ENCODE measurements around the gene FBXL4. TPM values are rescaled to one million over a fixed set of nuclear protein-coding genes. Genes with fewer than 3 reads are reported as not detected.

The FBXL4 gene
- total and polyA plus RNA-seq, 10 of the 15 experiments (the other 5 are each of a cell fraction or from before 2014, with no cell fraction given), result 2.9 to 16.9 (median 7.2) TPM

- no peak for TF ChIP-seq REST (IDR thresholded peaks at IDR 0.05; ENCODE audit: low read depth, low read length)
- no peak for TF ChIP-seq NFIC (IDR thresholded peaks at IDR 0.05; ENCODE audit: low read depth, low read length)
- TF ChIP-seq HDAC6 (IDR thresholded peaks at IDR 0.05; ENCODE audit: unreplicated experiment), result no peak
- TF ChIP-seq TCF7 (IDR thresholded peaks at IDR 0.05; ENCODE audit: borderline replicate concordance), result no peak
- no peak for TF ChIP-seq POLR2AphosphoS5 (IDR thresholded peaks at IDR 0.05; ENCODE audit: low read length)
- no peak for TF ChIP-seq RBBP5 (conservative IDR thresholded peaks at IDR 0.05)
Observed at GRCh38 chr6:98958776-98959175, 11.0 kb upstream of the FBXL4 start (continued).

GRCh38 chr6:98957450-98957849 lies 9.7 kb upstream of the FBXL4 start:
- H3K9ac ChIP-seq (ENCODE audit: control insufficient read depth, insufficient read depth, low read length), result no peak overlapping the region
- no TSS peak for BruUV-seq (replicated peaks)
- CTCF ChIA-PET, result interaction anchor here (1.0 kb wide), 1 partner anchor 34 kb away, joined by 3 read pairs; no protein-coding TSS in a partner anchor
- H3K4me1 ChIP-seq (ENCODE audit: control insufficient read depth, insufficient read depth, low read length), result no peaks in the 10 kb centered on the region
- no peak for TF ChIP-seq SREBF1 (IDR thresholded peaks at IDR 0.05; ENCODE audit: low read length)
- TF ChIP-seq MTA2 (IDR thresholded peaks at IDR 0.05; ENCODE audit: low read depth), result no peak
- no peak for TF ChIP-seq RCOR1 (conservative IDR thresholded peaks at IDR 0.05; ENCODE audit: low read depth, low read length)
- TF ChIP-seq BCL11A (IDR thresholded peaks at IDR 0.05; ENCODE audit: low read depth, low read length), result no peak
- no peak for TF ChIP-seq SMAD5 (IDR thresholded peaks at IDR 0.05; ENCODE audit: low read depth)
- DNase-seq (ENCODE audit: low read depth, low spot score) (no peak), FAIRE-seq (no peak), ATAC-seq (no peak)
- POLR2A ChIA-PET, result no interaction called here
- H3K4me2 ChIP-seq (ENCODE audit: control insufficient read depth, insufficient read depth), result no peak overlapping the region
- no peak overlapping the region for H3K27ac ChIP-seq (ENCODE audit: control insufficient read depth, insufficient read depth)
- H3K79me2 ChIP-seq (ENCODE audit: control insufficient read depth, insufficient read depth, low read length), result no peaks in the 10 kb centered on the region
- RAD21 ChIA-PET (ENCODE audit: unreplicated experiment), result no interaction called here
- H3K4me3 ChIP-seq, result no peak overlapping the region
- H4K20me1 ChIP-seq (ENCODE audit: control insufficient read depth, insufficient read depth), result no peaks in the 10 kb centered on the region
- intact Hi-C loops (cut with micrococcal nuclease; ENCODE audit: unreplicated experiment), result no loop called here
- no peaks in the 10 kb centered on the region; a peak in 1 of 4 replicates for H3K27me3 ChIP-seq (replicated peaks in 1 of 2; ENCODE audit: control insufficient read depth in 2 of 2, insufficient read depth in 2 of 2, low read length in 1 of 2)
- WGBS (ENCODE audit: insufficient coverage, insufficient replicate concordance, low lambda C conversion rate, missing lambda C conversion rate), result 39% methylated on average over 3 of the region's 3 CpGs
- in situ Hi-C loops (cut with MboI), result no loop called here
- SMC1A ChIA-PET (ENCODE audit: uncharacterized antibody, unreplicated experiment), result no interaction called here
- H3K36me3 ChIP-seq (ENCODE audit: control insufficient read depth in 2 of 2, insufficient read depth in 2 of 2, low read length in 1 of 2), result no peaks in the 10 kb centered on the region
- H3K9me3 ChIP-seq (replicated peaks; ENCODE audit: control insufficient read depth, insufficient read depth, low read length), result no peaks in the 10 kb centered on the region
- H2AFZ ChIP-seq (ENCODE audit: control insufficient read depth, low read depth, low read length), result no peak overlapping the region
